Measurements from ENCODE around the gene FAM53B. TPM values are rescaled to one million over a fixed set of nuclear protein-coding genes. Genes with fewer than 3 reads are reported as not detected.

FAM53B gene
- polyA plus RNA-seq, 1 of the 3 experiments (the other 2 are of a cell fraction): 5.6 TPM

- TF ChIP-seq, protein P1, sequence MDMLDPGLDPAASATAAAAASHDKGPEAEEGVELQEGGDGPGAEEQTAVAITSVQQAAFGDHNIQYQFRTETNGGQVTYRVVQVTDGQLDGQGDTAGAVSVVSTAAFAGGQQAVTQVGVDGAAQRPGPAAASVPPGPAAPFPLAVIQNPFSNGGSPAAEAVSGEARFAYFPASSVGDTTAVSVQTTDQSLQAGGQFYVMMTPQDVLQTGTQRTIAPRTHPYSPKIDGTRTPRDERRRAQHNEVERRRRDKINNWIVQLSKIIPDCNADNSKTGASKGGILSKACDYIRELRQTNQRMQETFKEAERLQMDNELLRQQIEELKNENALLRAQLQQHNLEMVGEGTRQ (IDR thresholded peaks at IDR 0.05; ENCODE audit: borderline replicate concordance, low read depth, low read length): no peak
- no peak for TF ChIP-seq JUND (IDR thresholded peaks at IDR 0.05)
- TF ChIP-seq, protein P2, sequence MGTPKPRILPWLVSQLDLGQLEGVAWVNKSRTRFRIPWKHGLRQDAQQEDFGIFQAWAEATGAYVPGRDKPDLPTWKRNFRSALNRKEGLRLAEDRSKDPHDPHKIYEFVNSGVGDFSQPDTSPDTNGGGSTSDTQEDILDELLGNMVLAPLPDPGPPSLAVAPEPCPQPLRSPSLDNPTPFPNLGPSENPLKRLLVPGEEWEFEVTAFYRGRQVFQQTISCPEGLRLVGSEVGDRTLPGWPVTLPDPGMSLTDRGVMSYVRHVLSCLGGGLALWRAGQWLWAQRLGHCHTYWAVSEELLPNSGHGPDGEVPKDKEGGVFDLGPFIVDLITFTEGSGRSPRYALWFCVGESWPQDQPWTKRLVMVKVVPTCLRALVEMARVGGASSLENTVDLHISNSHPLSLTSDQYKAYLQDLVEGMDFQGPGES (IDR thresholded peaks at IDR 0.05; ENCODE audit: low read depth, low read length): no peak
- TF ChIP-seq SIN3A (IDR thresholded peaks at IDR 0.05; ENCODE audit: borderline replicate concordance, low read depth, low read length): no peak
Observed at GRCh38 chr10:124600051-124600880, 143.9 kb downstream of the FAM53B start (continued).

- Histone ChIP-seq H3K27ac (ENCODE audit: low read depth in 2 of 2, low read length in 1 of 2) (no peak overlapping the region), H3K79me2 (ENCODE audit: insufficient read depth) (no peaks in the 10 kb centered on the region), H2AFZ (ENCODE audit: low read depth) (no peak overlapping the region), H3K9me3 (no peaks in the 10 kb centered on the region), H3K9ac (no peak overlapping the region), H3K4me2 (no peak overlapping the region), H3K4me1 (ENCODE audit: control insufficient read depth in 1 of 2, insufficient read depth in 2 of 2, low read depth in 1 of 2, low read length in 1 of 2) (peaks cover 0 to 11% of the 10 kb centered on the region in 2 experiments; a peak in 1 of 4 replicates), H3K9me2 (no peaks in the 10 kb centered on the region), H3K27me3 (ENCODE audit: insufficient read depth) (no peaks in the 10 kb centered on the region), H3F3A (replicated peaks; ENCODE audit: insufficient read depth) (no peaks in the 10 kb centered on the region), H4K20me1 (ENCODE audit: insufficient read depth) (no peaks in the 10 kb centered on the region), H3K36me3 (replicated peaks in 1 of 2; ENCODE audit: control insufficient read depth in 1 of 2, insufficient read depth in 2 of 2, low read length in 1 of 2) (no peaks in the 10 kb centered on the region), H3K4me3 (ENCODE audit: low read depth in 2 of 2, low read length in 1 of 2) (no peak overlapping the region)
- POLR2A ChIA-PET: no interaction called here
- CTCF ChIA-PET: no interaction called here
- 78% methylated on average over 6 of the region's 7 CpGs for WGBS (ENCODE audit: low lambda C conversion rate)
- DNase-seq: no peak
- TF ChIP-seq REST (IDR thresholded peaks at IDR 0.05; ENCODE audit: low read depth, low read length) (no peak), EZH2phosphoT487 (IDR thresholded peaks at IDR 0.05; ENCODE audit: borderline replicate concordance, low read depth) (no peak), FOSL2 (IDR thresholded peaks at IDR 0.05; ENCODE audit: borderline replicate concordance, low read depth) (no peak), NRF1 (IDR thresholded peaks at IDR 0.05; ENCODE audit: low read depth, low read length) (no peak), JUND (IDR thresholded peaks at IDR 0.05) (no peak), CTCF (IDR thresholded peaks at IDR 0.05) (no peak), ZBTB33 (IDR thresholded peaks at IDR 0.05; ENCODE audit: borderline replicate concordance, low read depth) (no peak), POLR2AphosphoS5 (IDR thresholded peaks at IDR 0.05; ENCODE audit: low read depth, low read length) (no peak), CHD2 (IDR thresholded peaks at IDR 0.05; ENCODE audit: low read length, partially characterized antibody) (no peak), NFIC (IDR thresholded peaks at IDR 0.05; ENCODE audit: borderline replicate concordance) (no peak), GATA2 (CRISPR knock-in tag; IDR thresholded peaks at IDR 0.05) (no peak), YY1 (IDR thresholded peaks at IDR 0.05; ENCODE audit: low read depth) (no peak)
- TF ChIP-seq, protein P3, sequence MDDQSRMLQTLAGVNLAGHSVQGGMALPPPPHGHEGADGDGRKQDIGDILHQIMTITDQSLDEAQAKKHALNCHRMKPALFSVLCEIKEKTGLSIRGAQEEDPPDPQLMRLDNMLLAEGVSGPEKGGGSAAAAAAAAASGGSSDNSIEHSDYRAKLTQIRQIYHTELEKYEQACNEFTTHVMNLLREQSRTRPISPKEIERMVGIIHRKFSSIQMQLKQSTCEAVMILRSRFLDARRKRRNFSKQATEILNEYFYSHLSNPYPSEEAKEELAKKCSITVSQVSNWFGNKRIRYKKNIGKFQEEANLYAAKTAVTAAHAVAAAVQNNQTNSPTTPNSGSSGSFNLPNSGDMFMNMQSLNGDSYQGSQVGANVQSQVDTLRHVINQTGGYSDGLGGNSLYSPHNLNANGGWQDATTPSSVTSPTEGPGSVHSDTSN (IDR thresholded peaks at IDR 0.05): no peak
Observed at GRCh38 chr10:124599588-124600050, 144.6 kb downstream of the FAM53B start.
